ENCODE measurements around the gene CSF1R. TPM values are rescaled to one million over a fixed set of nuclear protein-coding genes. Genes with fewer than 3 reads are reported as not detected.

The CSF1R gene
- total and polyA plus RNA-seq, 2 of the 8 experiments (the other 6 are each of a cell fraction or from before 2014, with no cell fraction given) = 0.12 TPM; not detected in 1

GRCh38 chr5:150124111-150124557 lies 37.8 kb upstream of the CSF1R start:
- Histone ChIP-seq H4K91ac (replicated peaks; ENCODE audit: insufficient read length, low read length) (no peak overlapping the region), H4K5ac (ENCODE audit: insufficient read length, low read depth, low read length) (no peak overlapping the region), H3K23ac (ENCODE audit: insufficient read length) (no peak overlapping the region), H3K56ac (replicated peaks; ENCODE audit: insufficient read length, low read depth, low read length) (no peak overlapping the region), H4K8ac (ENCODE audit: extremely low read depth, insufficient read depth, low read length) (no peak overlapping the region; the same call in 1 of the 2 replicates), H3K9me3 (ENCODE audit: insufficient read depth in 2 of 2, low read depth in 1 of 2, low read length in 1 of 2) (no peaks in the 10 kb centered on the region), H2BK5ac (ENCODE audit: low read depth, low read length) (no peak overlapping the region), H3K18ac (ENCODE audit: extremely low read depth, low read length) (no peak overlapping the region), H3K23me2 (ENCODE audit: low read depth, low read length) (no peaks in the 10 kb centered on the region), H3K14ac (ENCODE audit: insufficient read length) (no peak overlapping the region), H3K79me2 (ENCODE audit: control insufficient read depth in 1 of 2, insufficient read depth in 2 of 2, low read length in 2 of 2) (no peaks in the 10 kb centered on the region), H3K4me3 (ENCODE audit: extremely low read depth in 1 of 4, insufficient read depth in 2 of 4, low read depth in 3 of 4, low read length in 4 of 4) (no peak overlapping the region), H4K20me1 (replicated peaks in 1 of 2; ENCODE audit: control insufficient read depth in 1 of 2, insufficient read depth in 2 of 2, low read length in 2 of 2) (peaks cover 0 to 3% of the 10 kb centered on the region in 2 experiments), H2BK120ac (replicated peaks; ENCODE audit: low read depth, low read length) (no peak overlapping the region), H2BK12ac (ENCODE audit: low read depth, low read length) (no peak overlapping the region), H3K4me2 (ENCODE audit: insufficient read depth in 1 of 2, low read depth in 2 of 2, low read length in 2 of 2) (no peak overlapping the region), H2BK20ac (ENCODE audit: low read length) (no peak overlapping the region), H2AK5ac (ENCODE audit: low read depth, low read length) (no peak overlapping the region), H3K4ac (replicated peaks; ENCODE audit: insufficient read length, low read depth, low read length) (no peak overlapping the region), H2BK15ac (ENCODE audit: low read length) (no peak overlapping the region), H3K27me3 (replicated peaks in 1 of 4; ENCODE audit: control insufficient read depth in 3 of 4, extremely low read depth in 1 of 4, insufficient read depth in 3 of 4, low read length in 3 of 4) (no peaks in the 10 kb centered on the region), H3K79me1 (ENCODE audit: low read depth, low read length) (no peaks in the 10 kb centered on the region), H3K9ac (replicated peaks in 1 of 4; ENCODE audit: extremely low read depth in 1 of 4, low read depth in 3 of 4, low read length in 3 of 4) (no peak overlapping the region), H3K36me3 (ENCODE audit: control insufficient read depth in 2 of 4, insufficient read depth in 4 of 4, low read length in 3 of 4) (no peaks in the 10 kb centered on the region), H3K27ac (ENCODE audit: low read depth, low read length) (no peak overlapping the region), H3K4me1 (replicated peaks in 1 of 4; ENCODE audit: control insufficient read depth in 3 of 4, insufficient read depth in 4 of 4, low read length in 3 of 4) (peaks cover 0 to 6% (median 2%) of the 10 kb centered on the region in 4 experiments; a peak in 3 of 7 replicates), H2AFZ (ENCODE audit: low read length) (no peak overlapping the region)
- POLR2A ChIA-PET (ENCODE audit: partially characterized antibody) = no interaction called here
- WGBS, 2 experiments (ENCODE audit: extremely low coverage in 1 of 2, insufficient coverage in 1 of 2, insufficient read length in 1 of 2, insufficient replicate concordance in 2 of 2, low coverage in 1 of 2, low lambda C conversion rate in 2 of 2, missing lambda C conversion rate in 1 of 2) = 93% methylated on average over 11 of the region's 11 CpGs; no CpG with 5 or more reads in 1 of the 2 experiments
- DNase-seq (ENCODE audit: low read depth in 1 of 2, low spot score in 2 of 2) (no peak), FAIRE-seq (no peak)
- CTCF ChIA-PET (ENCODE audit: partially characterized antibody) = interaction anchor here (1.2 to 16.9 kb wide), 13 partner anchors 9 to 96 kb away, joined by 3 to 188 read pairs (median 5); partner anchors contain the start of gene CDX1
